GM19455 (cell line): ENCODE measurements around the gene LLCFC1.
"Not testable (repeated sequence)": the region's sequence is repeated elsewhere in the genome, so short reads cannot be mapped to it uniquely, and the experiment has no call there.

Experiments used
- ATAC-seq: cut with Tn5 transposase; IDR thresholded peaks from one replicate; pipeline ENCODE4 v1.9.1; 2021; ENCODE audit not compliant: unreplicated experiment

LLCFC1 gene

GRCh38 chr7:142941541-142941940 is 2.3 kb downstream of the LLCFC1 start:
- ATAC-seq, result no peak

- ATAC-seq, result no peak
Measured at GRCh38 chr7:142942746-142943145, 3.5 kb downstream of the LLCFC1 start.

GRCh38 chr7:142943706-142944268 is 4.5 kb downstream of the LLCFC1 start:
- ATAC-seq, result no peak

- no peak for ATAC-seq
Measured at GRCh38 chr7:142945001-142945400, 5.7 kb downstream of the LLCFC1 start.

GRCh38 chr7:142948603-142949002 is 9.3 kb downstream of the LLCFC1 start:
- no peak for ATAC-seq

- no peak for ATAC-seq
Measured at GRCh38 chr7:142950235-142950634, 11.0 kb downstream of the LLCFC1 start.

GRCh38 chr7:142954680-142955268 is 15.5 kb downstream of the LLCFC1 start:
- no peak for ATAC-seq

- ATAC-seq, result no peak
Measured at GRCh38 chr7:142956951-142957623, 17.8 kb downstream of the LLCFC1 start.

GRCh38 chr7:142957723-142958122 is 18.4 kb downstream of the LLCFC1 start:
- no peak for ATAC-seq

- no peak for ATAC-seq
Measured at GRCh38 chr7:142959202-142959601, 19.9 kb downstream of the LLCFC1 start.

GRCh38 chr7:142960955-142961512 is 21.8 kb downstream of the LLCFC1 start:
- ATAC-seq, result no peak

GRCh38 chr7:142961595-142961972 is 22.3 kb downstream of the LLCFC1 start:
- no peak for ATAC-seq

- ATAC-seq, result no peak
Measured at GRCh38 chr7:142961973-142962926, 23.0 kb downstream of the LLCFC1 start, which contains the start of gene KEL. Gene KEL (minus strand): TSS chr7:142962363. CDS start chr7:142962206, 157 bp downstream.

GRCh38 chr7:142962991-142963390 is 23.7 kb downstream of the LLCFC1 start:
- no peak for ATAC-seq

GRCh38 chr7:142963993-142964392 is 24.7 kb downstream of the LLCFC1 start:
- no peak for ATAC-seq

GRCh38 chr7:142964502-142965246 is 25.4 kb downstream of the LLCFC1 start:
- no peak for ATAC-seq

GRCh38 chr7:142968229-142968628 is 28.9 kb downstream of the LLCFC1 start:
- no peak for ATAC-seq

GRCh38 chr7:142969183-142969582 is 29.9 kb downstream of the LLCFC1 start:
- ATAC-seq, result no peak

GRCh38 chr7:142974626-142975025 is 35.3 kb downstream of the LLCFC1 start:
- no peak for ATAC-seq

- ATAC-seq, result not testable (repeated sequence)
Measured at GRCh38 chr7:142978402-142978801, 39.1 kb downstream of the LLCFC1 start.
